Smooth muscle cell (in vitro differentiated cells): Measurements from ENCODE around the gene MPDZ. TPM values are rescaled to one million over a fixed set of nuclear protein-coding genes. Genes with fewer than 3 reads are reported as not detected.

ENCODE experiments used
- DNase-seq: peaks from one replicate; lab custom pipeline; 2025; ENCODE audit not compliant: unreplicated experiment; lab: John Stamatoyannopoulos, UW
- H2AFZ ChIP-seq: fragments of 200-600 bp; sonication (generic); 2 replicates; pipeline ENCODE4 v1.6.0; 2016; ENCODE audit warnings: antibody characterized with exemption, low read depth, mild to moderate bottlenecking
- H3F3A ChIP-seq: fragments of 200-600 bp; sonication (generic); 2 replicates; pipeline ENCODE4 v1.6.0; 2017; ENCODE audit warnings: antibody characterized with exemption, low read depth
- H3K27ac ChIP-seq: fragments of 200-600 bp; sonication (generic); 2 replicates; pipeline ENCODE4 v1.5.1; 2016; ENCODE audit warnings: low read depth, mild to moderate bottlenecking
- H3K27me3 ChIP-seq: fragments of 200-600 bp; sonication (generic); 2 replicates; pipeline ENCODE4 v1.6.1; 2016; ENCODE audit warnings: low read depth, mild to moderate bottlenecking
- H3K36me3 ChIP-seq: fragments of 200-600 bp; sonication (generic); 2 replicates; pipeline ENCODE4 v1.5.1; 2016; ENCODE audit warnings: low read depth
- H3K4me1 ChIP-seq: fragments of 200-600 bp; sonication (generic); 2 replicates; pipeline ENCODE4 v1.5.1; 2016; ENCODE audit warnings: low read depth
- H3K4me2 ChIP-seq: fragments of 200-600 bp; sonication (generic); 2 replicates; pipeline ENCODE4 v1.6.0; 2016; ENCODE audit warnings: mild to moderate bottlenecking
- H3K4me3 ChIP-seq: fragments of 200-600 bp; sonication (generic); 2 replicates; pipeline ENCODE4 v1.5.1; 2016; ENCODE audit warnings: mild to moderate bottlenecking
- H3K79me2 ChIP-seq: fragments of 200-600 bp; sonication (generic); 2 replicates; pipeline ENCODE4 v1.6.0; 2016; ENCODE audit warnings: low read depth, mild to moderate bottlenecking
- H3K9ac ChIP-seq: fragments of 200-600 bp; sonication (generic); 2 replicates; pipeline ENCODE4 v1.6.0; 2016; ENCODE audit warnings: low read depth
- H3K9me3 ChIP-seq: fragments of 200-600 bp; sonication (generic); replicated peaks from 2 replicates; pipeline ENCODE4 v1.5.1; 2016; ENCODE audit warnings: low read depth
- H4K20me1 ChIP-seq: fragments of 200-600 bp; sonication (generic); 2 replicates; pipeline ENCODE4 v1.6.0; 2016; ENCODE audit warnings: low read depth
- CTCF ChIP-seq: fragments of 200-600 bp; sonication (generic); IDR thresholded peaks from 2 replicates; pipeline ENCODE4 v1.5.1; 2017; ENCODE audit warnings: borderline replicate concordance, mild to moderate bottlenecking, antibody characterized with exemption; ENCODE audit not compliant: insufficient read depth, poor library complexity, severe bottlenecking
- WGBS: methylation state at CpG from one replicate; pipeline ENCODE4 v1.1.7; 2016; ENCODE audit warnings: low lambda C conversion rate; 5-methylcytosine and 5-hydroxymethylcytosine counted together
- polyA plus RNA-seq: library from polyadenylated mRNA; unstranded; fragments of >200 nt; fragmentation: Nextera tagmentation; extraction: Ambion mirVana; gene quantifications from 2 replicates; pipeline ENCODE4 v1.2.1, GENCODE V29; 2016
- total RNA-seq: library from RNA; depleted of rRNA; stranded (reverse); fragments of >200 nt; gene quantifications from 2 replicates; pipeline ENCODE4 v1.2.3, GENCODE V29; 2014

Gene MPDZ
- total and polyA plus RNA-seq, 2 experiments from 2014 or later = 16.2 to 69.5 TPM

GRCh38 chr9:13063880-13064459 is 215.5 kb downstream of the MPDZ start:
- Histone ChIP-seq H3K4me2 (no peak overlapping the region), H2AFZ (no peak overlapping the region), H3K27ac (no peak overlapping the region), H3K36me3 (no peaks in the 10 kb centered on the region), H3K79me2 (no peaks in the 10 kb centered on the region), H3K27me3 (no peaks in the 10 kb centered on the region), H3F3A (no peaks in the 10 kb centered on the region), H3K9me3 (no peaks in the 10 kb centered on the region), H3K4me1 (no peaks in the 10 kb centered on the region), H4K20me1 (no peaks in the 10 kb centered on the region), H3K4me3 (no peak overlapping the region), H3K9ac (no peak overlapping the region)
- DNase-seq = no peak
- TF ChIP-seq CTCF = no peak

- Histone ChIP-seq H3K36me3 (no peaks in the 10 kb centered on the region), H3K79me2 (no peaks in the 10 kb centered on the region), H3K9me3 (no peaks in the 10 kb centered on the region), H4K20me1 (no peaks in the 10 kb centered on the region), H3K27ac (no peak overlapping the region), H3K9ac (no peak overlapping the region), H3K4me2 (no peak overlapping the region), H3K4me3 (no peak overlapping the region), H3K27me3 (no peaks in the 10 kb centered on the region), H2AFZ (no peak overlapping the region), H3F3A (no peaks in the 10 kb centered on the region), H3K4me1 (no peaks in the 10 kb centered on the region)
- DNase-seq = no peak
- 85% methylated on average over 3 of the region's 3 CpGs for WGBS
- no peak for TF ChIP-seq CTCF
Measured at GRCh38 chr9:13061390-13061789, 218.1 kb downstream of the MPDZ start.
